GM10266 (cell line): ENCODE measurements around the gene NHLRC3.

Experiments
- DNase-seq: peaks from one replicate; pipeline ENCODE4 v3.0.0; 2012; ENCODE audit errors: extremely low spot score
- TF ChIP-seq, protein P1 (sequence below): IDR thresholded peaks from 2 replicates; pipeline ENCODE4 v1.5.1; 2012; ENCODE audit warnings: mild to moderate bottlenecking, low read depth; ENCODE audit not compliant: control insufficient read depth, insufficient read depth; ENCODE audit errors: missing control alignments

NHLRC3 gene

DNA sequence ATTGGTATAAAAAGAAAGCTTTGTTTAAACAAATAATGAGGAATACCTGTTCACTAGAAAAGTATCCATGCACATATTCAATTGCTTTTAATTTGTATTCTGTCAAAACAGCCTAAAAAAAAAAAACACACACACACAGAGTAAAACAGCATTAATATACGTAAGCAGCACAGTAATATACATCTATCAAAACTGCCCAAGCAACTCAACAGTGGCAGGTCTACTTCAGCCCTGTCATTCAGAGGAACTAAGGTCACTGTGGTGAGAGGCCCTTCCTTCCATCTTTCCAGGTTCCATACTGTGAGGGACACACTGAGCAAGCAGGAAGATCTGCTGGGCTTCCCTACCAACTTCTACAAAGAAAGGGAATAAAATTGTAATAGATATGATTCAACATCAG is 4.2 kb upstream of the NHLRC3 start:
- TF ChIP-seq, protein P1, sequence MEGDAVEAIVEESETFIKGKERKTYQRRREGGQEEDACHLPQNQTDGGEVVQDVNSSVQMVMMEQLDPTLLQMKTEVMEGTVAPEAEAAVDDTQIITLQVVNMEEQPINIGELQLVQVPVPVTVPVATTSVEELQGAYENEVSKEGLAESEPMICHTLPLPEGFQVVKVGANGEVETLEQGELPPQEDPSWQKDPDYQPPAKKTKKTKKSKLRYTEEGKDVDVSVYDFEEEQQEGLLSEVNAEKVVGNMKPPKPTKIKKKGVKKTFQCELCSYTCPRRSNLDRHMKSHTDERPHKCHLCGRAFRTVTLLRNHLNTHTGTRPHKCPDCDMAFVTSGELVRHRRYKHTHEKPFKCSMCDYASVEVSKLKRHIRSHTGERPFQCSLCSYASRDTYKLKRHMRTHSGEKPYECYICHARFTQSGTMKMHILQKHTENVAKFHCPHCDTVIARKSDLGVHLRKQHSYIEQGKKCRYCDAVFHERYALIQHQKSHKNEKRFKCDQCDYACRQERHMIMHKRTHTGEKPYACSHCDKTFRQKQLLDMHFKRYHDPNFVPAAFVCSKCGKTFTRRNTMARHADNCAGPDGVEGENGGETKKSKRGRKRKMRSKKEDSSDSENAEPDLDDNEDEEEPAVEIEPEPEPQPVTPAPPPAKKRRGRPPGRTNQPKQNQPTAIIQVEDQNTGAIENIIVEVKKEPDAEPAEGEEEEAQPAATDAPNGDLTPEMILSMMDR = no peak
- DNase-seq = no peak

DNA sequence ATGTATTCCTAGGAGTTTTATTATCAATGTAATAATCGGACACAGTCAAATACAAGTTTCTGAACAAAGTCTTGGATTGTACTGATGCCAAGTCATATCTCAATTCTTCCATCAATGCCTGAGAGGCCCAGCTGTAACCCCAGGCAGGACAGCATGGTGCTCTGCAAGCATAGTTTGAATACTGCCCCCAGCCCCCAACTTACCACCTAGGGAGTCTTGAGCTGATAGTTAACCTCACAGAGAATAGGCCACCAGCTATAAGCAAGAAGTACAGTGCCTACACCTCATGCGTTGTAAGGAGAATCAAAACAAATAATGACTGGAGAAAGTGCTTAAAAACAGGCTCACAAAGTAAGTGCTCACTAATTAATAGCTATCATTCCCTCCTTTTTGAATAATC is 3.1 kb upstream of the NHLRC3 start:
- TF ChIP-seq, protein P1 = no peak

DNA sequence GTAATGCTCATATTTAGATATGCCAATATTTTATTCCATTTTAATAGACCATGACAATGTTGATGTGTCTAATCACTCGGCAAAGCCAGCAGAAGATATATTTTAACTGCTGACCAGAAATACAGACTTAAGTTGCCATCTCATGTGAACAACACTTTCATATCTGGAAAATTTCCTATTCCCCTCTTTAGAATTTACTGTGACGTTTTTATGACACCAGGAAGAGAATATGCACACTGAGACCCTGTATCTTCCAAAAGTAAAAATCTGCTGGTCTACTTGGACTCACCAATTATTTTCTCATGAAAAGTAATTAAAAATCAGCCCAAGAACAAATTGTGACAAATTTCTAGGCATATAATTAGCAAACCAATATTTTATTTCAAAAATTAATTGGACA is 2.5 kb upstream of the NHLRC3 start:
- DNase-seq = no peak
- TF ChIP-seq, protein P1 = no peak

More for the DNA sequence above, 3.1 kb upstream of the NHLRC3 start:
- no peak for DNase-seq

DNA sequence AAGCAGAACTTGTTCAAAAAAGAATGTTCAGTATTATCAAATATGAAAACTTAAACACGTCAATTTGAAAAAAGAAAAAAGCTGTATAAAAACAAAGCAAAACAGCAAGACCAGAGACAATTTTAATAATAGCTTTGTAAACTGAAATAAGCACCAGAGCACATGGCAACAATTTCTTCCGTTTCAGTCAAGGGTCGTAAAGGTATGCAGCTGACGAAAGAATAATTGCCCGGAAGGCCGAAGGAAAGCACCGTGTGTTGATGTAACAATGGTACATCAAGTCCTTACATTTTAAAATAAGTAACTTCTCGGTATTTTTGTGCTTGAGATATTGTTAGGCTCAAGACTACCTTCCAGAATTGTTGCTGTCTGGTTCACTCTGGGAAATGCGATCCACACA is 2.0 kb upstream of the NHLRC3 start:
- no peak for DNase-seq

DNA sequence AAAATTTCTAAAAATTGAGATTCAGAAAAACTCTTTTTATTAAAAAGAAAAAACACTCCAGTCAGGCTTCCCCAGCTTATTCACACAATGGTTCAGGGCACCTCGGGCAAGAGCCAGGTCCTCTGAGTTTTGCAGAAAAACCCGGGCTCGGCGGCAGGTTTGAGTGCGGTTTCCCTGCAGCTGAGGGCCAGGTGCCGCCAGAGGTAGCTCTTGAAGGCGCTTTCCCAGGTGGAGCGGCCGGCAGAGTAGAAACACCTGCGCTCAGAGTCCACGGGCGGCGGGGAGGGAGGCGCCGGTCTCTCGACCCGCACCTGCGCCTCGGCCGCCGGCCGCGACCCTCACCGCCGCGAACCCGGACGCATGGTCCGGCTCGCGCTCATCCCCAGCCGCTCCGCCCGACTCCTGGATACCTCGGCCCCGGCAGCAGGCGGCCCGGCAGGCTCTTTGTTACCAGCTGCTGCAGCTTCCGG is 811 bp upstream of the NHLRC3 start:
- DNase-seq = no peak
- TF ChIP-seq, protein P1 = no peak

More for the DNA sequence above, 2.0 kb upstream of the NHLRC3 start:
- TF ChIP-seq, protein P1 = no peak

DNA sequence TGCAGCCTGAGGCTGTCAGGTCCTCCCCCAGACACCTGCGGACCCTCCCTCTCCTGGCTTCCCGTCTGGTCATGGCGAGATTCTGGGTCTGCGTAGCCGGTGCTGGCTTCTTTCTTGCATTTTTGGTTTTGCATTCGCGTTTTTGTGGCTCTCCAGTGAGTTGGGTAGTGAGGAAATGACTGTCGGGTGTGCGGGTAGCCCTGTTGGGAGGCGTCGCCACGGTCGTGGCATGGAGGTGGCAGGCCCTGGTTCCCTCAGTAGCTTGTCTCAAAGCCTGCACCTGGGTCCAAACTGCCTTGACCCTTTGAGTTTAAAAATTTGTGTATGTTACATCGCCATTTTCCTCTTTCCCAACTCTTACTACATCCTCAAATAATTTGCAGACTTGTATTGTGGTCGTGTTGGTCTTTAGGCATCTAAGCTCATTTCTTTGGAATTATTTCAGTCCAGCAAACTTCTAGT is 344 bp downstream of the NHLRC3 start:
- TF ChIP-seq, protein P1 = no peak
- no peak for DNase-seq

DNA sequence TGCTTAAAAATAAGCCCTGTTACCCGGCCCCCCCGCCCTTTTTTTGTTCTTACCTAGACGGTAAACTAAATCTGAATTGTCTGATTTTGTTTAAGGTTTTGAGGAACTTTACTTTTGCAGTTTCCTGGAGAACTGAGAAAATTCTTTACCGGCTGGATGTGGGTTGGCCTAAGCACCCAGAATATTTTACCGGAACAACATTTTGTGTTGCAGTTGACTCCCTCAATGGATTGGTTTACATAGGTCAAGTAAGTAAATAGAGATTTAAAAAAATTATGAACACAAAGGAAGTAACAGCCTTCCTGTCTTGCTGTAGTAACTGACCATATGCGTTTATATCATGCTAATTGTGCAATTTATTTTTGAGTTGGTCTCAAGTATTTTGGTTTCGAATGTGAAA is 785 bp downstream of the NHLRC3 start:
- DNase-seq = no peak
- TF ChIP-seq, protein P1 = no peak
